Endothelial cell of umbilical vein (primary cell): ENCODE measurements around the gene PSTPIP1. TPM values are rescaled to one million over a fixed set of nuclear protein-coding genes. Genes with fewer than 3 reads are reported as not detected.

ENCODE experiments used
- BruUV-seq: library from RNA; stranded (reverse); fragments of 400-500 nt; replicated peaks from 2 replicates; lab custom pipeline; 2021; lab: Mats Ljungman, UMichigan
- CTCF ChIA-PET: fragments of 300-600, 350-600 bp; sonication (Branson Sonifier 250); formaldehyde crosslinking; loops from one replicate; lab custom pipeline; 2021; ENCODE audit warnings: antibody characterized with exemption, inconsistent platforms; lab: Charles Lee
- POLR2A ChIA-PET: fragments of 300-600, 350-600 bp; sonication (Branson Sonifier 250); formaldehyde crosslinking; loops from one replicate; lab custom pipeline; 2021; ENCODE audit warnings: antibody characterized with exemption, inconsistent platforms; lab: Charles Lee
- DNase-seq: peaks from one replicate; pipeline ENCODE4 v3.0.0-alpha.2; 2011; ENCODE audit warnings: low read depth, low spot score
- FAIRE-seq: peaks from 2 replicates; lab custom pipeline; 2011; peaks lifted over from hg19 to GRCh38; lab: Jason Lieb, UNC
- H2AFZ ChIP-seq: 2 replicates; pipeline ENCODE4 v1.6.0; 2012; ENCODE audit warnings: low read depth, low read length, control low read depth, inconsistent platforms
- H3K27ac ChIP-seq: 2 replicates; pipeline ENCODE4 v1.5.1; 2011; ENCODE audit warnings: low read depth, mild to moderate bottlenecking, control low read depth, low read length, moderate library complexity; ENCODE audit not compliant: insufficient read depth
- H3K27me3 ChIP-seq, 2 experiments: 2 replicates each; pipeline versions ENCODE4 v1.6.0 to v1.6.1; 2011; ENCODE audit warnings: low read length in 2 of 2, mixed read lengths in 1 of 2; ENCODE audit not compliant: control insufficient read depth in 2 of 2, insufficient read depth in 2 of 2
- H3K36me3 ChIP-seq, 2 experiments: 2 replicates in 1 of 2; 3 replicates in 1 of 2; pipeline ENCODE4 v1.5.1; 2011; ENCODE audit warnings: low read length in 2 of 2, mild to moderate bottlenecking in 1 of 2, moderate library complexity in 1 of 2; ENCODE audit not compliant: control insufficient read depth in 2 of 2, insufficient read depth in 2 of 2; ENCODE audit errors: extremely low read depth in 1 of 2
- H3K4me1 ChIP-seq: 3 replicates; pipeline ENCODE4 v1.5.1; 2011; ENCODE audit warnings: mild to moderate bottlenecking, low read length; ENCODE audit not compliant: control insufficient read depth, insufficient read depth; ENCODE audit errors: extremely low read depth
- H3K4me2 ChIP-seq: 2 replicates; pipeline ENCODE4 v1.6.1; 2011; ENCODE audit warnings: low read length, control low read depth, mixed read lengths; ENCODE audit not compliant: insufficient read depth
- H3K4me3 ChIP-seq, 3 experiments: fragments of 200-600 bp in 1 of 3; sonication (generic), shearing (Covaris generic) in 1 of 3; replicated peaks in 1 of 3; 2 replicates each; pipeline ENCODE4 v1.5.1; 2011 to 2016; ENCODE audit warnings: control low read depth in 3 of 3, low read length in 3 of 3, mild to moderate bottlenecking in 2 of 3, inconsistent platforms in 1 of 3, low read depth in 1 of 3, moderate library complexity in 1 of 3; ENCODE audit not compliant: insufficient read depth in 1 of 3
- H3K79me2 ChIP-seq: 2 replicates; pipeline ENCODE4 v1.6.0; 2012; ENCODE audit warnings: low read length, inconsistent platforms; ENCODE audit not compliant: control insufficient read depth, insufficient read depth
- H3K9ac ChIP-seq: replicated peaks from 2 replicates; pipeline ENCODE3; 2011; ENCODE audit warnings: low read length, control low read depth; ENCODE audit not compliant: insufficient read depth; ENCODE audit errors: extremely low read depth
- H3K9me1 ChIP-seq: replicated peaks from 3 replicates; pipeline ENCODE4 v1.6.0; 2011; ENCODE audit warnings: mild to moderate bottlenecking, low read length; ENCODE audit not compliant: control insufficient read depth, insufficient read depth; ENCODE audit errors: extremely low read depth
- H3K9me3 ChIP-seq: replicated peaks from 2 replicates; pipeline ENCODE4 v1.5.1; 2012; ENCODE audit warnings: low read length, inconsistent platforms; ENCODE audit not compliant: control insufficient read depth, insufficient read depth
- H4K20me1 ChIP-seq: replicated peaks from 2 replicates; pipeline ENCODE3; 2011; ENCODE audit warnings: mild to moderate bottlenecking, low read length; ENCODE audit not compliant: control insufficient read depth, insufficient read depth; ENCODE audit errors: extremely low read depth
- CTCF ChIP-seq, 2 donors: IDR thresholded peaks; 1 replicate in 1 of 2; 2 replicates in 1 of 2; pipeline ENCODE4 v1.5.1; 2011; ENCODE audit warnings: low read length in 2 of 2, mild to moderate bottlenecking in 2 of 2, moderate library complexity in 2 of 2, control low read depth in 1 of 2, inconsistent platforms in 1 of 2, low read depth in 1 of 2; ENCODE audit not compliant: insufficient read depth in 1 of 2; ENCODE audit errors: extremely low read depth in 1 of 2
- EZH2 ChIP-seq: IDR thresholded peaks from 2 replicates; pipeline ENCODE4 v1.6.1; 2012; ENCODE audit warnings: borderline replicate concordance, low read depth, mild to moderate bottlenecking, moderate library complexity, low read length, inconsistent platforms; ENCODE audit not compliant: severe bottlenecking
- FOS ChIP-seq: IDR thresholded peaks from 2 replicates; pipeline ENCODE4 v1.6.1; 2011; ENCODE audit warnings: mild to moderate bottlenecking, low read length, moderate library complexity, borderline replicate concordance; ENCODE audit not compliant: insufficient read depth
- GATA2 ChIP-seq: IDR thresholded peaks from 2 replicates; pipeline ENCODE4 v1.7.0; 2011; ENCODE audit warnings: low read depth, mild to moderate bottlenecking, moderate library complexity, mixed read lengths, low read length; ENCODE audit not compliant: insufficient read length, insufficient read depth
- POLR2AphosphoS5 ChIP-seq: IDR thresholded peaks from 2 replicates; pipeline ENCODE4 v1.6.1; 2012; ENCODE audit warnings: low read depth, mild to moderate bottlenecking, control low read depth, low read length, moderate library complexity; ENCODE audit not compliant: insufficient read depth
- dilution Hi-C: fragments of 300-500 bp; cut with MboI; formaldehyde crosslinking; loops from one replicate; pipeline ENCODE4 v1.15.0; 2019; ENCODE audit warnings: low sequenced_read_pairs; ENCODE audit not compliant: extremely low pct_ligation_motif_present
- intact Hi-C: fragments of 100-400 bp; cut with micrococcal nuclease; formaldehyde crosslinking; loops from one replicate; pipeline ENCODE4 v1.10.0; 2022
- polyA plus RNA-seq, 4 experiments: library from polyadenylated mRNA; depleted of rRNA in 3 of 4; stranded (reverse) in 3 of 4; unstranded in 1 of 4; fragments of >200 nt; gene quantifications; 2 replicates each; pipeline versions ENCODE4 v1.2.1 to v1.2.3, GENCODE V29; 2011 to 2012; ENCODE audit warnings: missing spikeins in 1 of 4
- total RNA-seq: library from RNA; stranded (reverse); gene quantifications from 2 replicates; pipeline ENCODE4 v1.2.3, GENCODE V29; 2021

Gene PSTPIP1
- total and polyA plus RNA-seq, 2 donors (not counting 3 experiments of a cell fraction or from before 2014, with no cell fraction given) = not detected

- Histone ChIP-seq H3K9me1 (no peaks in the 10 kb centered on the region), H2AFZ (no peak overlapping the region), H3K27ac (no peak overlapping the region), H3K9ac (no peak overlapping the region), H3K4me3 (no peak overlapping the region), H3K9me3 (no peaks in the 10 kb centered on the region), H3K4me2 (no peak overlapping the region), H3K79me2 (no peaks in the 10 kb centered on the region), H3K36me3 (no peaks in the 10 kb centered on the region), H3K27me3 (no peaks in the 10 kb centered on the region), H4K20me1 (no peaks in the 10 kb centered on the region), H3K4me1 (peaks cover 3% of the 10 kb centered on the region)
- dilution Hi-C loops (no loop called here), intact Hi-C loops (no loop called here)
- no peak for TF ChIP-seq FOS
- no peak for TF ChIP-seq CTCF (IDR thresholded peaks at IDR 0.05; ENCODE audit: extremely low read depth in 1 of 2, insufficient read depth in 1 of 2, low read depth in 1 of 2, low read length in 2 of 2)
- no peak for TF ChIP-seq GATA2
- TF ChIP-seq POLR2AphosphoS5 = no peak
- no peak for TF ChIP-seq EZH2
- POLR2A ChIA-PET = no interaction called here
- DNase-seq (no peak), FAIRE-seq (no peak)
- BruUV-seq = no TSS peak
- CTCF ChIA-PET = interaction anchor here (1.5 to 3.3 kb wide), 2 partner anchors 30 to 513 kb away, joined by 4 to 14 read pairs; no protein-coding TSS in a partner anchor
Observed at GRCh38 chr15:77030048-77030927, 35.4 kb downstream of the PSTPIP1 start.
